Adrenal gland (tissue), 5 donors: ENCODE results near the gene GOLM1.

Source experiments
- CTCF ChIP-seq, 6 experiments: fragments of 450-650 bp in 4 of 6; fragments of 200-600 bp in 2 of 6; sonication (generic) in 1 of 6; IDR thresholded peaks; 1 replicate in 5 of 6; 2 replicates in 1 of 6; pipeline versions ENCODE4 v1.5.1 to v1.8.0; 2016 to 2021; ENCODE audit warnings: antibody characterized with exemption in 6 of 6, mild to moderate bottlenecking in 2 of 6, moderate library complexity in 1 of 6
- POLR2A ChIP-seq, 2 donors: fragments of 450-650 bp; IDR thresholded peaks; one replicate each; pipeline ENCODE4 v1.6.1; 2017; ENCODE audit warnings: antibody characterized with exemption in 2 of 2, mild to moderate bottlenecking in 2 of 2, moderate library complexity in 1 of 2
- donor health status: DM: no; HTN: no; CAD: no.

- no peak for TF ChIP-seq POLR2A (IDR thresholded peaks at IDR 0.05)
- no peak for TF ChIP-seq CTCF (IDR thresholded peaks at IDR 0.05)
Observed at GRCh38 chr9:86043999-86044398, 55.4 kb downstream of the GOLM1 start.
